Measurements from ENCODE around the gene GYG1.

GYG1 gene

DNA sequence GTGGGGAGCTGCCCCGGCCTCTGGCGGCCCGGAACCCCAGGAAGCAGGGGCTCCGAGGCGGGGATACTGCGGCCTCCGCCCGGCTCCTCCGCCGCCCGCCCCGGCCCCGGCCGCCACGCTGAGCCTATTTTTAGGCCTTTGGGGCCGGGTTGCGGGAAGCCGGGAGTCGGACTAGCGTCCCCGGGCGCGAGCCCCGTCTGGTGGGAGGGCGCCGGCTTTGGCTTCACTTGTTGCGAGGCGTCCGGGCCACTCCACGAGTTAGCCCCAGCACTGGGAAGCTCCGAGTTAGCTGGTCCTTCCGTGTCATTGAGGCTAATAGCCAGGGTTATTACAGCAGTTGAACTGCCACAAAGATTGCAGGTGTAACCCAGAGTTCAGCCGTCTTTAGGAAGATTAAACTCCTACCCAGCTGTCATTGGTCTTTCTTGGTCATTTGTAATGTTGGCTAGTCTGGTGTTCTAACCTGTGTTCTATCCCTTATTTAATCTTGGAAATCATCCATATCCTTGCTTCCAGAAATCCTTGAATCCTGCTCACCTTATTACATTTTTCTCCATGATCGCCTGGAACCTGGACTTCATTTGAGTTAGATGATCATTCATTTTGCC lies 791 bp downstream of the GYG1 start:
- Histone ChIP-seq H3K9me2 (ENCODE audit: low read depth, low read length) (no peaks in the 10 kb centered on the region), H3K27ac (ENCODE audit: low read depth, low read length, poor library complexity, severe bottlenecking) (peak overlapping the region; percentile 2), H3K4me2 (ENCODE audit: low read length) (peak overlapping the region; percentile 71), H4K20me1 (ENCODE audit: insufficient read depth, low read length) (no peaks in the 10 kb centered on the region), H3K79me2 (ENCODE audit: insufficient read depth, low read length) (no peaks in the 10 kb centered on the region), H3F3A (ENCODE audit: insufficient read depth, low read length) (no peaks in the 10 kb centered on the region), H3K36me3 (ENCODE audit: insufficient read depth, low read length) (peaks cover 32% of the 10 kb centered on the region), H2AFZ (ENCODE audit: low read length) (no peak overlapping the region), H3K4me3 (ENCODE audit: low read depth, low read length, poor library complexity, severe bottlenecking) (peak overlapping the region; percentile 73), H3K4me1 (ENCODE audit: insufficient read depth, low read length, severe bottlenecking) (peaks cover 24% of the 10 kb centered on the region), H3K9ac (ENCODE audit: low read length) (peak overlapping the region; percentile 72), H3K9me3 (ENCODE audit: low read length) (no peaks in the 10 kb centered on the region), H3K27me3 (ENCODE audit: insufficient read depth, low read length) (no peaks in the 10 kb centered on the region)
- TF ChIP-seq, protein P1, sequence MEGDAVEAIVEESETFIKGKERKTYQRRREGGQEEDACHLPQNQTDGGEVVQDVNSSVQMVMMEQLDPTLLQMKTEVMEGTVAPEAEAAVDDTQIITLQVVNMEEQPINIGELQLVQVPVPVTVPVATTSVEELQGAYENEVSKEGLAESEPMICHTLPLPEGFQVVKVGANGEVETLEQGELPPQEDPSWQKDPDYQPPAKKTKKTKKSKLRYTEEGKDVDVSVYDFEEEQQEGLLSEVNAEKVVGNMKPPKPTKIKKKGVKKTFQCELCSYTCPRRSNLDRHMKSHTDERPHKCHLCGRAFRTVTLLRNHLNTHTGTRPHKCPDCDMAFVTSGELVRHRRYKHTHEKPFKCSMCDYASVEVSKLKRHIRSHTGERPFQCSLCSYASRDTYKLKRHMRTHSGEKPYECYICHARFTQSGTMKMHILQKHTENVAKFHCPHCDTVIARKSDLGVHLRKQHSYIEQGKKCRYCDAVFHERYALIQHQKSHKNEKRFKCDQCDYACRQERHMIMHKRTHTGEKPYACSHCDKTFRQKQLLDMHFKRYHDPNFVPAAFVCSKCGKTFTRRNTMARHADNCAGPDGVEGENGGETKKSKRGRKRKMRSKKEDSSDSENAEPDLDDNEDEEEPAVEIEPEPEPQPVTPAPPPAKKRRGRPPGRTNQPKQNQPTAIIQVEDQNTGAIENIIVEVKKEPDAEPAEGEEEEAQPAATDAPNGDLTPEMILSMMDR (IDR thresholded peaks at IDR 0.05; ENCODE audit: low read length) = no peak
- no peak for TF ChIP-seq EZH2 (IDR thresholded peaks at IDR 0.05; ENCODE audit: borderline replicate concordance, low read length)

DNA sequence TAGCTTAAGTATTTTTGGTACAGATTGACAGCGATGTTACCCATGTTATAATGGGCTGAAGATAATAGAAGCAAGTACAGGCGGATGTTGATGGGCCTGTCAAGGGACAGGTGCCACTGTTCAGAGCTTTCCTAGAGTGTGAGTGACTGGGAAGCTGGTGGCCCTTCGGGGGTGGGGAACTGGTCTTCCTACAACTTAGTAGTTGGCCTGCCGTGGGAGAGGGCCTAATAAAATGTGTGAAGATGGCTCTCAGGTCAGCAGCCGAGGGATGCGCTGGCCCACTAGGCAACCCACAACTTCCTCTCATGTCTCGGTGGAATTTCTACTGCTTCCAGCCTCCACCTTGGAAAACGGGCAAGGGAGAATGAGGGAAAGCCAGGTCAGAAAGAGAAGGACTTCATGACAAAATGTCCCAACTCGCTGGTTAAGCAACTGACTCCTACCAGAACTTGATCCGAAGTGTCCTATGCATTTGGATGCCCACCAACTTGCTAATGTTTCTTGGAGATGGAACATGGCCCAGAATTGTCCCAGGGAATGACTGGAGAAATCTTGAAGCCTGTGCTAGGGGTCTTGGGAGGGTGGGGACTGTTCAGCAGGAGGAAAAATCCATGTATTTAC lies 1.4 kb downstream of the GYG1 start:
- no peaks in the 10 kb centered on the region for H3K27me3 ChIP-seq (ENCODE audit: insufficient read depth, low read length)
- H3K4me1 ChIP-seq (ENCODE audit: insufficient read depth, low read length, severe bottlenecking) = peaks cover 24% of the 10 kb centered on the region
- no peaks in the 10 kb centered on the region for H3K79me2 ChIP-seq (ENCODE audit: insufficient read depth, low read length)
- H3K9me2 ChIP-seq (ENCODE audit: low read depth, low read length) = no peaks in the 10 kb centered on the region
- no peaks in the 10 kb centered on the region for H4K20me1 ChIP-seq (ENCODE audit: insufficient read depth, low read length)
- H3K4me3 ChIP-seq (ENCODE audit: low read depth, low read length, poor library complexity, severe bottlenecking) = peak overlapping the region; percentile 73
- H3K9ac ChIP-seq (ENCODE audit: low read length) = peak overlapping the region; percentile 72
- no peak overlapping the region for H3K27ac ChIP-seq (ENCODE audit: low read depth, low read length, poor library complexity, severe bottlenecking)
- H3F3A ChIP-seq (ENCODE audit: insufficient read depth, low read length) = no peaks in the 10 kb centered on the region
- TF ChIP-seq, protein P1 (IDR thresholded peaks at IDR 0.05; ENCODE audit: low read length) = no peak
- no peak for TF ChIP-seq EZH2 (IDR thresholded peaks at IDR 0.05; ENCODE audit: borderline replicate concordance, low read length)
- H3K9me3 ChIP-seq (ENCODE audit: low read length) = no peaks in the 10 kb centered on the region
- peak overlapping the region; percentile 71 for H3K4me2 ChIP-seq (ENCODE audit: low read length)
- peaks cover 35% of the 10 kb centered on the region for H3K36me3 ChIP-seq (ENCODE audit: insufficient read depth, low read length)
- H2AFZ ChIP-seq (ENCODE audit: low read length) = no peak overlapping the region

DNA sequence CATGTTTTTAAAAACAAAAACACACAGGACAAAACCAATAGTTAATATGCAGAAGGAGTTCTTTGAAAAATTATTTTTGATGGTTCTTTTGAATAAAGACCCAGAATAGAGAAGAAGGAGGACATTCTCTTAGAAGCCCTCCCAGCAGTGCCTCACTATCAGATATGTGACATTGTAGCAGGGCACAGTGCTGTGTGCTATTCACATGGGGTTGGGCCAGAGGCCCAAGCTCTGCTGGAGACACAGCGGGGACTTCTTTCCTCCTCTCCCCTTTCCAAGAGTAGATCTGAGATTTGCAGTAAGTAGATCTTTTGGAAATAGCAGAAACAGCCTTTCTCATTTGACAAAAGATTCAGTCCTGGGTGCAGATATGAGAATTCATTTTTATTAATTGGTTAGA lies 6.3 kb downstream of the GYG1 start:
- no peaks in the 10 kb centered on the region for H3K79me2 ChIP-seq (ENCODE audit: insufficient read depth, low read length)
- no peak overlapping the region for H3K4me2 ChIP-seq (ENCODE audit: low read length)
- no peaks in the 10 kb centered on the region for H3K27me3 ChIP-seq (ENCODE audit: insufficient read depth, low read length)
- H4K20me1 ChIP-seq (ENCODE audit: insufficient read depth, low read length) = no peaks in the 10 kb centered on the region
- H3K9me2 ChIP-seq (ENCODE audit: low read depth, low read length) = no peaks in the 10 kb centered on the region
- no peak for TF ChIP-seq EZH2 (IDR thresholded peaks at IDR 0.05; ENCODE audit: borderline replicate concordance, low read length)
- TF ChIP-seq, protein P1 (IDR thresholded peaks at IDR 0.05; ENCODE audit: low read length) = no peak
- peaks cover 77% of the 10 kb centered on the region for H3K36me3 ChIP-seq (ENCODE audit: insufficient read depth, low read length)
- H2AFZ ChIP-seq (ENCODE audit: low read length) = no peak overlapping the region
- no peaks in the 10 kb centered on the region for H3F3A ChIP-seq (ENCODE audit: insufficient read depth, low read length)
- no peak overlapping the region for H3K9ac ChIP-seq (ENCODE audit: low read length)
- no peak overlapping the region for H3K27ac ChIP-seq (ENCODE audit: low read depth, low read length, poor library complexity, severe bottlenecking)
- peaks cover 18% of the 10 kb centered on the region for H3K4me1 ChIP-seq (ENCODE audit: insufficient read depth, low read length, severe bottlenecking)
- no peak overlapping the region for H3K4me3 ChIP-seq (ENCODE audit: low read depth, low read length, poor library complexity, severe bottlenecking)
- no peaks in the 10 kb centered on the region for H3K9me3 ChIP-seq (ENCODE audit: low read length)
